Esophagus muscularis mucosa (tissue), 3 donors: ENCODE results near the gene SDHB.

Experiments
- POLR2A ChIP-seq: fragments of 450-650 bp; IDR thresholded peaks from one replicate; pipeline ENCODE4 v1.6.1; 2017; ENCODE audit warnings: antibody characterized with exemption, moderate library complexity, mild to moderate bottlenecking, low read depth
- TF ChIP-seq, protein P1 (sequence below), 3 experiments: fragments of 200-600 bp in 2 of 3; fragments of 450-650 bp in 1 of 3; sonication (generic) in 2 of 3; IDR thresholded peaks; one replicate each; pipeline ENCODE4 v1.5.1; 2017 to 2019; ENCODE audit warnings: antibody characterized with exemption in 3 of 3, mild to moderate bottlenecking in 2 of 3, moderate library complexity in 1 of 3

DNA sequence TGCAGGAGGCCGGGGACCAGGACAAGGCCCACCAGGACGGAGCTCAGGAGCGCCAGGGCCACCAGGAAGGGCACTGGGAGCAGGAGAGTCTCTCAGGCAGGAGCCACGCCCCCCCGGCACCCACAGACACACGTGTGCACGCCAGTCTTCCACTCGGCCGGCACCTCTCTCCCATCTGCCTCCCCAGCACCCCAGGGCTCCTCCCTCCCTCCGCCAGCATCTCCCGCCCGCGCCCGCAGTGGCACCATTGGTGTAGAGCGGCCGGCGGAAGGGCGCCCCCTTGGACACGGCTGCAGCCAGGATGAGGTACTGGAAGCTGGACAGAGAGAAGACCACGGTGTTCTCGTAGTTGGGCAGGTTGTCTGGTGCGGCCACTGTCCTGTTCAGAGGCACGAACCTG, 67.3 kb downstream of the SDHB start:
- TF ChIP-seq, protein P1, sequence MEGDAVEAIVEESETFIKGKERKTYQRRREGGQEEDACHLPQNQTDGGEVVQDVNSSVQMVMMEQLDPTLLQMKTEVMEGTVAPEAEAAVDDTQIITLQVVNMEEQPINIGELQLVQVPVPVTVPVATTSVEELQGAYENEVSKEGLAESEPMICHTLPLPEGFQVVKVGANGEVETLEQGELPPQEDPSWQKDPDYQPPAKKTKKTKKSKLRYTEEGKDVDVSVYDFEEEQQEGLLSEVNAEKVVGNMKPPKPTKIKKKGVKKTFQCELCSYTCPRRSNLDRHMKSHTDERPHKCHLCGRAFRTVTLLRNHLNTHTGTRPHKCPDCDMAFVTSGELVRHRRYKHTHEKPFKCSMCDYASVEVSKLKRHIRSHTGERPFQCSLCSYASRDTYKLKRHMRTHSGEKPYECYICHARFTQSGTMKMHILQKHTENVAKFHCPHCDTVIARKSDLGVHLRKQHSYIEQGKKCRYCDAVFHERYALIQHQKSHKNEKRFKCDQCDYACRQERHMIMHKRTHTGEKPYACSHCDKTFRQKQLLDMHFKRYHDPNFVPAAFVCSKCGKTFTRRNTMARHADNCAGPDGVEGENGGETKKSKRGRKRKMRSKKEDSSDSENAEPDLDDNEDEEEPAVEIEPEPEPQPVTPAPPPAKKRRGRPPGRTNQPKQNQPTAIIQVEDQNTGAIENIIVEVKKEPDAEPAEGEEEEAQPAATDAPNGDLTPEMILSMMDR (IDR thresholded peaks at IDR 0.05) = no peak
- TF ChIP-seq POLR2A = no peak
